Testis (tissue), 3 donors: ENCODE data around the gene AFF4. TPM values are rescaled to one million over a fixed set of nuclear protein-coding genes. Genes with fewer than 3 reads are reported as not detected.

Source experiments
- DNase-seq: peaks from one replicate; pipeline ENCODE4 v3.0.0-alpha.2; 2019
- H3K27ac ChIP-seq, 2 donors: fragments of 200-600 bp; sonication (generic); one replicate each; pipeline ENCODE4 v1.5.1; 2019
- H3K27me3 ChIP-seq: fragments of 200-600 bp; sonication (generic); one replicate; pipeline ENCODE4 v1.5.1; 2019
- H3K36me3 ChIP-seq: fragments of 200-600 bp; sonication (generic); one replicate; pipeline ENCODE4 v1.5.1; 2017; ENCODE audit warnings: low read depth; ENCODE audit errors: missing control alignments
- H3K4me1 ChIP-seq: fragments of 200-600 bp; sonication (generic); one replicate; pipeline ENCODE4 v1.5.1; 2019
- H3K4me3 ChIP-seq, 2 donors: fragments of 200-600 bp; sonication (generic); one replicate each; pipeline ENCODE4 v1.5.1; 2017 to 2019
- H3K9me3 ChIP-seq: fragments of 200-600 bp; sonication (generic); one replicate; pipeline ENCODE4 v1.5.1; 2017
- CTCF ChIP-seq, 3 experiments: fragments of 450-650 bp in 2 of 3; fragments of 200-600 bp in 1 of 3; sonication (generic) in 1 of 3; IDR thresholded peaks; one replicate each; pipeline ENCODE4 v1.5.1; 2016 to 2019; ENCODE audit warnings: antibody characterized with exemption in 3 of 3, mild to moderate bottlenecking in 2 of 3, moderate library complexity in 1 of 3
- POLR2A ChIP-seq: fragments of 450-650 bp; IDR thresholded peaks from one replicate; pipeline ENCODE4 v1.6.1; 2017; ENCODE audit warnings: antibody characterized with exemption, mild to moderate bottlenecking, moderate library complexity
- WGBS, 2 donors: methylation state at CpG; one replicate each; pipeline ENCODE4 v1.1.5; 2018; 5-methylcytosine and 5-hydroxymethylcytosine counted together
- intact Hi-C: fragments of 100-400 bp; cut with DNase I; formaldehyde crosslinking; loops from one replicate; pipeline ENCODE4 v1.15.1; 2023; ENCODE audit warnings: low total_unique reads
- polyA plus RNA-seq: library from polyadenylated mRNA; stranded (reverse); fragments of 350-450 nt; fragmentation: Illumina TruSeq; extraction: RNeasy Lipid Tissue Mini Kit (QIAGEN cat#74804); gene quantifications from one replicate; pipeline ENCODE4 v1.2.3, GENCODE V29; 2014; ENCODE audit warnings: low read depth, low replicate concordance; ENCODE audit not compliant: insufficient read depth
- total RNA-seq, 2 donors: library from RNA; depleted of rRNA; stranded (reverse); fragments of >200 nt; gene quantifications; one replicate each; pipeline ENCODE4 v1.2.3, GENCODE V29; 2016

AFF4 gene
- total and polyA plus RNA-seq, 3 donors from 2014 or later = 57.2 to 112 (median 112) TPM

GRCh38 chr5:132883261-132883834, 80.1 kb downstream of the AFF4 start:
- Histone ChIP-seq H3K4me3 (no peak overlapping the region), H3K36me3 (no peaks in the 10 kb centered on the region), H3K27ac (no peak overlapping the region), H3K9me3 (no peaks in the 10 kb centered on the region), H3K4me1 (no peaks in the 10 kb centered on the region), H3K27me3 (no peaks in the 10 kb centered on the region)
- no peak for TF ChIP-seq POLR2A
- TF ChIP-seq CTCF (IDR thresholded peaks at IDR 0.05) = peak in 2 of 3 experiments; percentile 52 to 53
- intact Hi-C loops = no loop called here
- 47 to 51% methylated on average over 2 of the region's 2 CpGs for WGBS, 2 donors
- DNase-seq = peak; percentile 67

GRCh38 chr5:132877938-132878337, 85.5 kb downstream of the AFF4 start:
- WGBS, 2 donors = 64 to 78% methylated on average over 3 of the region's 3 CpGs
- intact Hi-C loops = no loop called here
- DNase-seq = no peak
- H3K27me3 ChIP-seq = no peaks in the 10 kb centered on the region
- H3K9me3 ChIP-seq = no peaks in the 10 kb centered on the region
- H3K4me3 ChIP-seq = no peak overlapping the region
- no peaks in the 10 kb centered on the region for H3K36me3 ChIP-seq
- no peak overlapping the region for H3K27ac ChIP-seq
- no peaks in the 10 kb centered on the region for H3K4me1 ChIP-seq
- TF ChIP-seq POLR2A (no peak), CTCF (IDR thresholded peaks at IDR 0.05) (no peak)

- no peaks in the 10 kb centered on the region for H3K27me3 ChIP-seq
- intact Hi-C loops = no loop called here
- H3K36me3 ChIP-seq = no peaks in the 10 kb centered on the region
- WGBS, 2 donors = 62 to 78% methylated on average over 2 of the region's 2 CpGs
- H3K27ac ChIP-seq = no peak overlapping the region
- H3K4me3 ChIP-seq = no peak overlapping the region
- H3K4me1 ChIP-seq = no peaks in the 10 kb centered on the region
- H3K9me3 ChIP-seq = no peaks in the 10 kb centered on the region
- TF ChIP-seq POLR2A = no peak
- no peak for TF ChIP-seq CTCF (IDR thresholded peaks at IDR 0.05)
- DNase-seq = no peak
These were observed 86.0 kb downstream of the AFF4 start for GRCh38 chr5:132877466-132877865.

GRCh38 chr5:132876020-132876759, 87.2 kb downstream of the AFF4 start:
- Histone ChIP-seq H3K36me3 (no peaks in the 10 kb centered on the region), H3K27ac (no peak overlapping the region), H3K4me1 (no peaks in the 10 kb centered on the region), H3K9me3 (no peaks in the 10 kb centered on the region), H3K4me3 (no peak overlapping the region), H3K27me3 (no peaks in the 10 kb centered on the region)
- WGBS, 2 donors = 86% methylated on average over 1 of the region's 1 CpG
- intact Hi-C loops = no loop called here
- no peak for DNase-seq
- TF ChIP-seq CTCF (IDR thresholded peaks at IDR 0.05) = no peak
- TF ChIP-seq POLR2A = no peak

GRCh38 chr5:132873930-132874271, 89.5 kb downstream of the AFF4 start:
- TF ChIP-seq CTCF (IDR thresholded peaks at IDR 0.05) (no peak), POLR2A (no peak)
- Histone ChIP-seq H3K27me3 (no peaks in the 10 kb centered on the region), H3K4me3 (no peak overlapping the region), H3K4me1 (no peaks in the 10 kb centered on the region), H3K36me3 (no peaks in the 10 kb centered on the region), H3K27ac (no peak overlapping the region), H3K9me3 (no peaks in the 10 kb centered on the region)
- intact Hi-C loops = no loop called here
- WGBS, 2 donors = 81 to 96% methylated on average over 3 of the region's 3 CpGs
- DNase-seq = no peak
